ENCODE measurements around the gene GID8. TPM values are rescaled to one million over a fixed set of nuclear protein-coding genes. Genes with fewer than 3 reads are reported as not detected.
A peak's percentile ranks its signal among the peaks of the same experiment; 100 is the strongest.

Gene GID8
- total RNA-seq, result 32.9 TPM

DNA sequence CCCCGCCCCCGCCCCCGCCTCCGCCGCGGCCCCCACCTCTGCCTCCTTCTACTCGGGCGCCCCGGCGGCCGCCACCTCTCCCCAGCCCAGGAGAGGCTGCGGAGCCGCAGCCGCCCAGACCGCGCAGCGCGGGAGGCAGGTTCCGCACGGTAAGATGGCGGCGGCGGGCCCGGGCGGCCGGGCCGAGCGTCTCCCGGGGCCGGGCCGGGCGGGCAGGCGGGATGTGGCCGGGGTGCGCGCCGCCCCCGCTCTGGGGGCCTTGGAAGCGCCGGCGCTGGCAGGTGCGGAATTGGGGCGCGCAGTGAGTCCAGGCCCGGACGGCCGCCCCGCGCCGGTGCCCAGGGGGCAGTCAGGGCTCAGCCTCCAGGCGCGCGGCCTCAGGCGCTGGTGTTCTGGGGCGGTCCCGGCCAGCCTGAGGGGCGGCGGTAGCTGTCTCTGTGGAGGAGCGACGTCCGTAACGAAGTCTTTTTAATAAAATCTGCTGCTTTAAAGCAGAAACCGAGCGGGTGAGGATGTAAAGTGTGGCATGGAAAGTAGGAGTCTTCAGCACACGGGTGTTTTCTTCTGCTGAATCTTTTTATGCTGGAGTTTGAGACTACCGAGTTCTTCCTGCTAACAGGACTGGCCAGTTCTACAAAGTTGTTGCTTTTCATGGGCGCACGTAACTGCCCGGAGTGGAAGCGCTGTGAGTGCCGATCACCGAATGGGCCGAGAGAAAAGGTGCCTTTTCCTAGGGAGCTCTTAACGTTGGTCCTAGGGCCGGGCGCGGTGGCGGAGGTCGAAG, at the start of gene GID8:
Gene GID8 (plus strand): TSS at position 43 of the 784 bp plus-strand sequence. CDS start 3,356 bp downstream, outside the sequence.
- DNase-seq (ENCODE audit: low spot score), result no peak

DNA sequence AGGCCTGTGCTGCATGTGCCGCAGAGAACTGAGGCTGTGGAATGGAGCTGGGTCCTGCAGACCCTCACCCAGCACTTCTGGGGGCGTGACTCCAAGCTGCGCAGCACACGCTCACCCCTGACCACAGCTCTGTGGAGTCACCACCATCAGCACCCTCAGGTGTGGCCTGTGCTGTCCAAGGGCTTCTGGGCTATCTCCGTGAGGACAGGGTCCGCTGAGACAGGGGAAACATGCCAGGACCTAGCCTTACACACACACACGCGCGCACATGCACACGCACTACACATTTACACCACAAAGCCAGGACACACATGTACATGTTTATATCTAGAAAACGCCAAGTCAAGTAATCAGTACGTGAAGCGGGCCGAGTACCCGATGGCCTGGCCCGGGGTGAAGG, 49.5 kb upstream of the GID8 start:
- DNase-seq (ENCODE audit: low spot score), result no peak

DNA sequence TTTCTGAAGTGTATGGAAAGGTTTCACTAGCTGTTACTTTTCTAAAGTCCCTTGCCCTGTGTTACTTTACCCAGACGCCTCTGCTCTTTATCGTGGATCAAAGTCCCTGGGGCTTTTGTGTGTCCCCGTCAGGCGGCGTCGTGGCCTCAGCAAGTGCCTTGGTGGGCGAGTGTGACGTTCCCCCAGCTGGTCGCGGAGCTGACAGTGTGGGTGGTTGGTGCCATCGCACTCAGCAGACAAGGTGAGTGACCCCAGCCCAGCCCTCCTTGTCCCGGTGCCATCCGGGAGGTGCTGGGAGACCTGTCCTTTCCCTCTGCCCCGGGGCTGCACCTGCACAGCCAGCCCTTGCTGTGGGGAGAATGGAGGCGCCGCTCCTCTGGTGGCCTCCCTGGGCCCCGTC, 49.0 kb upstream of the GID8 start:
- DNase-seq (ENCODE audit: low spot score), result no peak

DNA sequence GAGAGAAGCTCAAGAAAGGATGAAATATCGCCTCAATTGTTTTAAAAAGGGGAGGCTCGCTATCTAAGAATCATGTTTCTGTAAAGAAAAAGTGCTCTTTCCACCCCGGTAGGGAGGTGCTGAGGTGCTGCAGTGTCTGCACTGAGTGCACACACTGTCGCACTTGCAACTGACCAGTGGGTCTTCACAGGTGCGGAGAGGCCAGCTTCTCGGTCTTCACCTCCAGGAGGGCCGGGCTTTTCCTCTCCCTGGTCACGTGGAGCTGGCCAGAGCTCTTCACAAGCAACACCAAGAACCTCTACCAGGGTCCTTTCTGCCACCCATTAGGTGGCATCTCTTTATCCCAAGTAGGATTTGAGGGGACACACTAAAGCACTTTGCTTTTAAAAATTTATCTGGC, 48.5 kb upstream of the GID8 start:
- DNase-seq (ENCODE audit: low spot score), result no peak

DNA sequence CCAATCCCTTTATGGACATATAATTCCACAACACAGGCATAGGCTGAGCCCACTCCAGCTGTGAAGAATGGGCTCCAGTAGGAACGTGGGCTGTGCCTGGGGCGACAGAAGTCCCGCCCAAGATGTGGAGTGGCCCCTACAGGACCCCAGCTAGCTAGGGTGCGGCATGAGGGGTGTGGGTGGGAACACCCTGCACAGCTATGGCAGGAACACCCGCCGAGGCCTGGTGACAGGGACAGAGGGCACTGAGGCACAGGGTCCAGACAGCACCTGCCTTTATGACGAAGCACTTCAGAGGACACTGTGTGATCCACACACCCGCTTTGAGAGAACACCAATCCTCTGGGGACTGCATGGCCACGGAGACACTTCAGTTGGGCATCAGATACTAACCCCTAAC, 48.1 kb upstream of the GID8 start:
- no peak for DNase-seq (ENCODE audit: low spot score)

DNA sequence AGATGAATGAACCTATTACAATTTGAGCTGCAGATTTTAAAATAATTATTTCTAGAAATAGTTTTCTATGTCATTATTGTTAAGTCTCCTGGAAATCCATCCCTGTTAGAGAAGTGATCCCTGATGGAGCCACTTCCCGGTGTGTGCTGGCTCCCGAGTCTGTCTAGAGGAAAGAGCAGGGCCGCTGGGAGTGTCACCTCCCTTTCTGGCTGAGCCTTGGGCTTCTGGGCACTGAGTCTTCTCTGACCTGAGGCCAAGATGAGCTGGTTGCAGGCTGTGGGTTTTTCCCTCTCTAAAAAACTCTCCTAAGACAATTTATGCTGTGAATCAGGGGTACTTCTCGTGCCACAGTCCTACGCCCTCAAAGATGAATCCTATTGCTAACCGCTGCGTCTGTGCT, 47.5 kb upstream of the GID8 start:
- no peak for DNase-seq (ENCODE audit: low spot score)

DNA sequence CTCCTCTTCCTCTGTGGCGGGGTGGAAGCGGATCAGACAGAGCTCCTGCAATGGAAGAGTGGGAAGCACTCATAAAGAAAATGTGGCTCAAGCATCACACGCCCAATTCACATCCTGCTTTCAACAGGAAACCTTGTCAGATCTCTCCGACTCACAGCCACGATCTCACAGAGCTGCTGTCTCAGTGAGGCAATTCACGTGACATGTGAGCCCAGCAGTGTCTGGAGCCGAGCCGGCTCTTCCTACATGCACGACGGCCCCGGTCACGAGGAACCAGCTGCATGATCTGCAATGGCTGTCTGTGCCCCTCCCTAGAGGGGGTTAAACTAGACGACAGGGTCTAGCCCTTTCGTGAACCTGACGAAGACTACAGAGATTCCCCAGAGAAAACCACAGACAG, 46.8 kb upstream of the GID8 start:
- DNase-seq (ENCODE audit: low spot score), result no peak

DNA sequence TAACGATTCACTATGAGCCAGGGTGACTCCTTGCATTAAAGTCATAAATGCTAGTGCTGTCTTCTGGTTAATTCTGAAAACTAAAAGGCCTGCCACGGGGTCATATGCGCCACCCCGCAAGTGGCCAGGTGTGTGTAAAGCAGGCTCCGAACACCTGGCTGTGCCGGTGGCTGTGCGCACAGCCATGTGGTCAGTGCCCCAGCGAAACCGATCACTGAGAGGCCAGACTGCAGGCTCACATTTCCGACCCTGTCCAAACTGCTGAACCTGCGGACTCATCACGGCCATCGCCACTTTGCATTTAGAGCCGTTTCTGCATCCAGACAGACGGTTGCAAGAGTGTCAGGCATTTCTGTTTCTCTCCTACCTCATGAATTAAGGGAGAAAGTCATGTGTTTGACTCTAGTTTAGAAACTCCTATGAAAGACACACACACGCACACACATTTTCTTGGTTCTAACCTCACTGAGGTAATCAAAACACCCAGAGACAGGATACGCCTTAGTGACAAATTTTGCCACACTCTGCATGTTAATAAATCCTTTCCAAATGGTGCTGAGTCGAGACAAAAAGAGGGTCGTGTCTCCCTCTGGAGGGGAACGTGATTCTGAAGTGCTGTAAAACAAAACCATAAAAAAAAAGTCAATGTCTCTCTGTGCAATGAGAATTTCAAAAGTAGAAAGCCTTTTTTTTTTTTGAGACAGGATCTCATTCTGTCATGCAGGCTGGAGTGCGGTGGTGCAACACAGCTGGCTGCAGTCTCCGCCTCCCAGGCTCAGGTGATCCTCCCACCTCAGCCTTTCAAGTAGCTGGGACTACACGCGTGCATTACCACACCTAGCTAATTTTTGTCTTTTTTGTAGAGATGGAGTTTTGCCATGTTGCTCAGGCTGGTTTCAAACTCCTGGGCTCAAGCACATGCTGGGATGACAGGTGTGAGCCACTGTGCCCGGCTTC, 45.3 kb upstream of the GID8 start:
- no peak for DNase-seq (ENCODE audit: low spot score)

DNA sequence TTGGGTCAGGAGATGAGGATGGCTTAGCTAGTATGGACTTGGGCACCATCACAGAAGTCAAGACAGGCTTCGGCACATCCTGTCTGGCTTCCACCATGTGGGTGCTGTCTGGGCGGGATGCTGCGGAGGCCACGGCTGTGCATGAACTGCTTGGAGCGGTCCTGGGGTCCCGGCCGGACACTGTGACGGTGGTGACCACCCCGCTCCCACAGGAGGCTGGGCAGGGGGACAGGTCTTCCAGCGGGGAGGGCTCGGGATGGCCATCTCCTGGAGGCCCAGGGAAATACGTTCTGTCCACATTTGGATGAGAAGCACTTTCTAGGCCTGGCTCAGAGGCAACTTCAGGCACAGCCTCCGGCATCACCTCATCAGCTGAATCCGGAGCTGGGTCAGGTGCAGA, 44.2 kb upstream of the GID8 start:
- DNase-seq (ENCODE audit: low spot score), result no peak

DNA sequence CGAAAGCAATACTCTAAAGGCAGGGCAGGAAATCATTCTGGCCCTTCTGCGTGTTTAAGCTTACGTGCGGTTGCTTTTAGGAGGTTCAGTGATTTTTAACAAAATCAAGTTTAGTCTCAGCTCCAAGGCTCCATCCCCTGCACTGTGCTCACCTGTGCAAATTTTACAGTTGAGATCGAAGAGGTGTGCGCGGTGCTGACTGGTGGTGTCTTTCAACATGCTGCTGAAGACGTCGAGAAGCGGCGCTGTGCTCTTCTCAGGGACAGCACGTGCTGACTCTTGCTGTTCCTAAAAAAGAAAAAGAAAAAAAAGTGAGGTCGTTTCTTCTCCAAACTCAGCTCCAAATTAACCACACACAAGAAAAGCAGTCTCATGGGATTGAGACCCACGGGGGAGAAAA, 43.7 kb upstream of the GID8 start:
- DNase-seq (ENCODE audit: low spot score), result no peak

DNA sequence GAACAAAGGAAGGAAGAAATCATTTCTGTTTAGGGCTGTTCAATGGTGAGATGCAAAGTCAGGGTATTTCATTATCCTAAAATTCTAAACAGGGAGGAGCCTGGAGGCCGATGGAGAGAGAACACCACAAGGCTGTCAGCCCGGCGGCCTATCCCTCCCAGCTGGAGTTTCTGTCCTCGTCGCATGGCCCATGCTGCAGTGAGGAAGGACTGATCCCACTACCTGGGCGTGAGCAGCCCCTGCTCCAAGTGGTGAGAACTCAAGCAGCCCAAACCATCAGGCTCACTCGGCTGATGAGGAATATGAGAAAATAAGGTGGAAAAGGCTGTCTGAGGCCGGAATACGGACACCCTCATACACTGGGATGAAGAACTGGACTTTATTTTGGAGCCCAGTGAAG, 42.4 kb upstream of the GID8 start:
- no peak for DNase-seq (ENCODE audit: low spot score)

DNA sequence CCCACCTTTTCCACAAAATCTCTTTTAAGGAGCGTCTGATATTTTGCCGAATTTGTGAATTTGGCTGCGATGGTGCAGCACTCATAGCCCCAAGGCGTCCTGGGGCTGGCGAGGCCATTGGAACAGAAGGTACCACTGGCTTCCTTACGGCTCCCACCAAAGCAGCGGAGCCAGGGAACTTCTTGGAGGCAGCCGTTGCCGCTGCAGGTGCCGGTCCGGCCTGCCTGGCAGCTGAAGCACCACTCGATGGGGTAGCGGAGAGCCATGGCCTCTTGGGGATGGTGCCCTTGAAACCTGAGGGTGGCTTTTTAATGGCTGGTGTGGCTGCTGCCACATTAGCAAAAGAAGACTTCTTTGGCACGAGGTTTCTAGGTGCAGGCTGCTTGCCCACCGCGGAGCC, 41.4 kb upstream of the GID8 start:
- no peak for DNase-seq (ENCODE audit: low spot score)

DNA sequence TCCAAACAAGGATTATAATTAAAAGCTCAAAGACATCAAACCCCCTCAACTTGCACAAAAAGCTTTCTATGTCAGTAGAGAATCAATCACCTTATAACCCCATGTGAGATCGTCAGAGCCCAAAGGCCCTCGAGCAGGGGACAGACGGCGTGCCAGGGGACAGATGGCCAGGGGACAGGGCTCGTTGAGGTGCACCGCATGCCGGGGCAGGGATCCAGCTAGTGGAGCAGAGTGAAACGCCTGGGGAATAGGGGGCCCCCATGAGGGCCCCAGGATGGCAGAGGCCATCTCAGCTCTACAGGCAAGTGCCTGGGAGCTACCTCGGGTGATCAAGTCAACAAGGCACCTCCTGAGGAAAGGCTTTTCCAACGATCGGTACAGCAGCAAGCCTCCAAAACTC, 40.3 kb upstream of the GID8 start:
- no peak for DNase-seq (ENCODE audit: low spot score)

DNA sequence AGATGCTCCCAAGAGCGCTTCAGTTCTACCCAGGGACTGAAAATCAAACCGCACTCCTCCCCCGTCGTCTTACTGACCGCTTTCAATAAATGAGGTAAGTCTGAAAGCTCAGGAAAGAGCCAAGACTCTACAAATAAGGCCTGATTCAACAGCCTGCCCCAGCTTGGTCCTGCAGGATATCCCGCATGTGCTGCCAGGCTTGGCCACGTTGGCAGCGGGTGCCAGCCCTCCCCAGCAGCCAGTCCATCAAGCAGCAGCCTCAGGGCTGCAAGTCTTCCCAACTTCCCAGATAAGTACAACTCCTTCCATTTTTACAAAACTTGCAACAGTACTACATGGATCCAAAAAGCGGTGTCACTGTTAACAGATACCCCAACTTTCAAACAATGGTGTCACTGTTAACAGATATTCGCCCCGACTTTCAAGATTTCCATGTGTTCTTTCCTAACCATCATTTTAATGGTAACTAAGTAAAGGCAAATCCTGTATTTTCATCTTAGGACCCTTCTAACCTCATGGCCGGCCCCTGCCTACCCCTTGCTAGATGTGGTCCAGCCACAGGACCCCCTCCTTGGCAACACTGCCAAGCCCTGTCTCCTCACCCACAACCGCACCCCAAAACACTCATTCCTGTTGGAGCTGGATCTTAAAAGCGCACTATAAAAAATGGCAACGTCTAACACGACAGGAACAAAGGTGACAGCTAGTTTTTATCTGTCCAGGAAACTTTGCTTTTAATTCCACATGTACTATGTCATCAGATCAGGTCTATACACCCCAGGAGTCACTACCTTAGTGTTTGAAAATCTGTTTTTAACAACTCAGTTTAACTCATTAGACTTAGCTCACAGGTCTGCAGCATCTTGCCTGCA, 39.6 kb upstream of the GID8 start:
- no peak for DNase-seq (ENCODE audit: low spot score)

DNA sequence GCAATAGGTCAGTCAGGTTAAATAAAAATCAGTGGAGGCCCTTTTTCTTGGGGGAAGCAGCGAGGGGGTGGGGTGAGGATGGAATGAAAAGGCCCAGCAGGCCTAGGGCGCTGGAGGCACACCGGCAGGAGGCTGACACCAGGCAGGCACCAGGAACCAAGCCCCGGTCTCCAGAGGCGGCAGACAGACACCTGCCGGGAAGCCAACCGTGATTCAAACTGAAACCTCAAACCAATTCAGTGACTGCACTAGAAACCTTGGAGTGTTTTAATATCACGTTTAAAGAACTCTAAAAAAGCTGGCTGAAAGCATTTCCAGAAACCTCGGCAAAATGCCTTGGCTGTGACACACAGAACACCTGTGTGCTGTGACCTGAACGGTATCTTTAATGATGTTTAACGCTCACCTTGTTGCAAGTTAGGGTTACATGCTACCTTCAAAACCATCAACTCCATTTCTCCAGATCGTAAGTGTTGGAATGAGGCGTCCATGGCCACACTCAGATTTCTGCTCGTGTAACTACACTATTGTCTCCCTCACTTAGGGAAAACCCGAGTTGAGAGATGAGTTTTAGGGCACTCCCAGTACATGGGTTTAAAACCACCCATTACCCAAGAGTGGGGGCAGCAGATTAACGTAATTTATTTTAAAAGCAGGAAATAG, 38.8 kb upstream of the GID8 start:
- DNase-seq (ENCODE audit: low spot score), result no peak

DNA sequence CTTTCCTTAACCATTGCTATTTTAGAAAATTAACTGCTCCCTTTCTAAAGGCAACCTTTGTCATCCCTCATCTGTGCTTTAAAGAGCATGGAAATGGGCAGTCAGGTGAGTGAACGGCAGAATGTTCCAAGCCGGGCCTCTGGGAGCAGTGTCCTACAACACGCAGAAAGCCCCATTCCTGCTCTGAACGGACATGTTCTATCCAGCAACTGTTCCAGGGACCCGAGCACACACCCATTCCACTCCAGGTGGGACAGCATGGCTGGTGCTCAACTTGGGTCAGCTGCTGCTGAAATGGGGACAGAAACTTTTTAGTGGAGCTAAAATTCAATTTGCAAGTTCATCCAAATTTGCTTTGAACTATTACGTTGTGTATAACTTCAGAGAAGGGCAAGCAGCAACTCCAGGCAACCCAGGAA, 38.3 kb upstream of the GID8 start:
- no peak for DNase-seq (ENCODE audit: low spot score)

DNA sequence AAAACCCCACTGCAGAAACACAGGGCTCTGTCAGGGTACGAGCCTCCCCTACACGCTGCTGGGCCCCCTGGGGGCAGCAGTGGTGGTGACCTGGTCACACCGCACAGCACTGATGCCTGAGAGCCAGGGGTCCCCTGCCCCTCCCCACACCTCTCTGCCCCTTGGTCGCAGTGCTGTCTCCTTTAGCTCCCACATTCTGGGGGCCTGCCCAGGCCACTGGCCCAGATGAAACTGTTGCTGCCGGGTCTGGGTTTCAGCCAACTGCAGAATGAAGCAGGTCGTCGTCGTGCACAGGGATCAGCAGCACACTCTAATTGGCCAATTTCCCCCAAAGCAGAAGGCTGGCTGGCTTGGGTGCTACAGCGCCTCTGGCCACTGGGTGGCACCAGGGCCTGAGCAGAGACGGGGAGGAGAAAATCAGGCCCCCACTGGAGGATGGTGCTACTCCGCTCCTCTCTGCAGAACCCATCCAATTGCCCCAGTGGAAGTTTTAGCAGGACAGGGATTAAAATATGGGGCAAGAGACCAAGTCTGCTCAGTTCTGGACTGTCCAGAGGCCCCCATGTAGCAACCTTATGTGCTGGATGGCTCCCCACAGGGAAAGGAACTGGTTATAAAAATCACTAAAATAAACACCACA, 37.8 kb upstream of the GID8 start:
- DNase-seq (ENCODE audit: low spot score), result peak; percentile 76

DNA sequence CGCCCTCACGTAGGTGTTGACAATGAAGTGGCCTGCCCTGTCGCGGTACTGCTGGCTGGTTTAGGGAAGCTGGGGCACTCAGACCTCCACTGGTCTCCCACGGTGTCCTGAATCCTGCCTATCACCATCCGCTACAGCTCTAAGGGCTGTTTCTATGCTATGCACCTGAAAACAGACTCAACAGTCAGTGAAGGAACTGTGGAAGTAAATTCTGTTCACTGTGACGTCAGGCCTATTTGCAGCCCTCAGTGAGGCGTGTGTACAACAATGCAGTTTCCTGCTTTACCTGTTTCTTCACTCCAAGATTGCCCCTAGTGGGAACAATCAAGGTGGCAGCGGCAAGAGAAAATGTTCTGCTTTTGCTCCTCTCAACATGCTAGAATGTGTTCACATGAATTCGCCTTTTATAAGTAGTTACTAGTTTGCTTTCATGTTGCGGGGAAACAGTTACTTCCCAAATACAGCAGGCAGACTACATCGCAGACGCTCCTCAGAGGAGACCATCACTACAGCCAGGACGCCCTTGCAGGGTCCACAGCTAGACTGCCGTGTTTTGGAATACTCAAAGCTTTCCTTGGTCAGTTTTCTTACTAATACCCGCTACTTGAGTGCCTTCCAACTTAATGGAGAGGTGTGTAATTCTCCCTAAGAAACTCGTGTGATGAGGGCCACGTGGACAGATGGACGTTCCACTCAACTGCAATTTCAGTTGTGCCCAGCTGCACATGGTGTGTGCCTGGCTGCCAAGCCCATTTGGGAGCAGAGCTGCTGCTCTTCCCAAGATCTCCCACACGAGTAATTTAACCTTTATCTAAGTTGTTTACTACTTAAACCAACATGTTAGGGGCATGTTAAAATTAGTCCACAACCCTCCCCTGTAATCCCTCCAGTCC, 37.0 kb upstream of the GID8 start:
- DNase-seq (ENCODE audit: low spot score), result peak; percentile 47

DNA sequence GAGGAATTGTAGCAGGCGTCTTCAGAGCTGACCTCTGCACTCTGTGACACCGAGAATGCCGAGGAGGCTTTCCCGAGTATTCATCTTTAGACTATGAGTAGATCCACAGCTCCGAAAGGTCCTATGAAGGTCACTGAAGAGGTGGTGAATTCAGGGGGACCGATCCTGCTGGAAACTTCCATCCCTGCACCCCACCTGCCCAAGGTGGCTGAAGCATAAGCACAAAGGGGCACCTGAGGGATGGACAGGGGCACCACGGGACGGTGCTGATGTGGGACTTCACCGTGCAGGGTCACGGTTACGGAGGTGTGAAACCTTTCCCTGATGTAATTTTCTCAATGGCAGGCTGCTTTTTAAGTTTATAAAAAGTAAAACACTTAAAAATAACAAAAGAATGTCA, 36.1 kb upstream of the GID8 start:
- no peak for DNase-seq (ENCODE audit: low spot score)

Measured in mucosa of gallbladder (tissue), 1 donor.